ENCODE measurements around the gene KBTBD7. TPM values are rescaled to one million over a fixed set of nuclear protein-coding genes. Genes with fewer than 3 reads are reported as not detected.
"Not testable (repeated sequence)": the region's sequence is repeated elsewhere in the genome, so short reads cannot be mapped to it uniquely, and the experiment has no call there.

KBTBD7 gene
- total RNA-seq, 1 experiment from 2014 or later: 4.4 TPM

DNA sequence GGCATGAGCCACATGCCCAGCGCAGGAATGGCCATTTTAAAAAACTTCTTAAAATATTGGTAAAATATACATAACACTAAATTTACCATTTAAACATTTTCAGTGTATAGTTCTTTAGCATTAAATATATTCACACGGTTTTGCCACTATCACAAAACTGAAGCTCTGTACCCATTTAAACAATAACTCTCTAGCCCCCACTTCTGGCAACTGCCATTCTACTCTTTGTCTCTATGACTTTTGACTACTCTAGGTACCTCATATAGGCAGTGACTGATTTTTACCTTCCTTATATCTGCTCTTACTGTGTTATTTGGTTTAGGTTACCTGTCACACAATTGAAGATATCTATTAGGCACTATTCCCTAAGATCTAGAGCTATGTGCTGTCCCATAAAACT, 2.3 kb upstream of the KBTBD7 start:
- DNase-seq (ENCODE audit: low read depth): peak; percentile 20

DNA sequence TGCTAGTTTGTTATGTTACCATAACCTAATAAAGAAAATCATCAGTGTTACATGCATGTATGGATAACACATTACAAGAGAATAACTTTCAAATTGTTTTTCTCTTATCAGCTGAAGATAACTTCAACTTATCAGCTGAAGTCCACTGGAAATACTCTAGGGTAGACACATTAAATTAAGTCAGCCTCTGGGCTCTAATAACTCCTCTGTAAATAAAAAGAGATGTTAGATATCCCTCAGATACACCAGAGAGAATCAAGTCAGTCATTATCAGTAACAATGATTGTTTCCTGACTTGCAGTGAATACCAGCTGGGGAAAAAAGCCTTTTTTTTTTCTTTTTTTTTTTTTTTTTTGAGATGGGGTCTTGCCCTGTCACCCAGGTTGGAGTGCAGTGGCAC, 1.6 kb upstream of the KBTBD7 start:
- no peak for DNase-seq (ENCODE audit: low read depth)

DNA sequence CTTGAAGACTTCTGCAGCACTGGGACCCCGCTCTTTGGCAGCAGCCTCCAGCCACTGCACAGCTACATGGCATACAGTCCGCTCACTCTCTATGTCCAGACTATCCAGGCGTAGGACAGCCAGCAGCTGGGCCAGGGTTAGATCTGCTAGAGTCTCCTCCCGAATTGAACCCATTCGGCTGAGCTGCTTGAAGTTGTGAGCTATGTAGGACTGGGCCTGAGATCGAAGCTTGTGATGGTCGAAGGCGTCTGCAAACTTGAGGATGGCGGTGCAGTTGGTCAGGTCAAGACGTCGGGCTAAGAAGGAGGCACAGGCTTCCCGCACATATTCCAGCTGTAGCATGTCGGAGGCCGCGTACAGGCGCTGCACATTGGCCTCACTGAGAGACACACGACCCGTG, 900 bp downstream of the KBTBD7 start:
- no peak for DNase-seq (ENCODE audit: low read depth)

DNA sequence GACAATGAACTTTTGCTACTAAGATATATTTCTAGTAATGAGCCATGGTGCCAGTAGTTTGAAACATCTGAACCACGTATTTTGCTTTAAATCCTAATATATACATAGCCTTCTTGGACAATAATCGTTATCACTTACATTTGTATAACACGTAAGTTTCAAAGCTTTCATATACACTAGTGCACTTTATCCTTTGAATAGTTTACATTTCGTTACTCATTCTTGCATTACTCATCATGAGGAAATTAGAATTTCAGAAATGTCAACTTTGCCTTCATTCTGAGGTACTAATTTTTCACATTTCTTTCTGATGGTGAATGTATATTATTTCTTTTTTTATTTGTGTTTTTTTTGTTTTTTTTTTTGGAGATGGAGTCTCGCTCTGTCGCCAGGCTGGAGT, 5.8 kb downstream of the KBTBD7 start:
- no peak for DNase-seq (ENCODE audit: low read depth)

DNA sequence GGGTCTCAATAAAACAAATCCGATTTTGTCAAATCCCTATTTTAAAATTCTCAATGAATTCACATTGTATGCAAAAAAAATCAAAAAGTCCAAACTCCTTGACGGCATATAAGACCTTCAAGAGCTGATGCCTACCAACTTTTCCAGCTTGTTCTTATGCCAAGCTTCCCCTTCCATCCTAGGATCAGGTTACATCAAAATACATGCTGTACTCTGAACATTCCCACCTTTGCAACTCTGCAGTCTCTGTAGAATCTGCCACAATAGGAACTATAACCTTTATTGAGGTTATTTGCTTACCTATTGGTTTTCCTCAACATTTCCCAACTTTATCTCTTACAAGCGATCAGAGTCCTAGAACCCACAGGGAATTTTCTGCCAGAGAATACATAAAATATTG, 7.9 kb downstream of the KBTBD7 start:
- DNase-seq (ENCODE audit: low read depth): no peak

DNA sequence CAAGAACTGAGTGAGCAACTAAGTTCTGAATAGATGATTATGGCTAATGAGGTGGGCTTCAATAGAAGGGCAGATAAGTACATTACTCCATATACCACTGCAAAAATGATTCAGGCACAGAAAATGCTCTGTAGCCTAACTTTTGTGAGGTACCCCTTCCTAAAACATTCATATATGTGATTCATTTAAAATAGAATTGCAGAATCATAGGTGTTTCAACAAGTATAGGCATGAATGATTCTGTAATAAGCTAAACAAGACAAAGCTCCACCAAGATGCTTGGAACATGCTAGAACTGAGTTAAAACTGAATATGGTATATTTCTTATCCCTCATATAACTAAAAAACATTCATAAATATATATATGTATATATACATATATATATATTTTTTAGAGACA, 12.1 kb downstream of the KBTBD7 start:
- DNase-seq (ENCODE audit: low read depth): no peak

DNA sequence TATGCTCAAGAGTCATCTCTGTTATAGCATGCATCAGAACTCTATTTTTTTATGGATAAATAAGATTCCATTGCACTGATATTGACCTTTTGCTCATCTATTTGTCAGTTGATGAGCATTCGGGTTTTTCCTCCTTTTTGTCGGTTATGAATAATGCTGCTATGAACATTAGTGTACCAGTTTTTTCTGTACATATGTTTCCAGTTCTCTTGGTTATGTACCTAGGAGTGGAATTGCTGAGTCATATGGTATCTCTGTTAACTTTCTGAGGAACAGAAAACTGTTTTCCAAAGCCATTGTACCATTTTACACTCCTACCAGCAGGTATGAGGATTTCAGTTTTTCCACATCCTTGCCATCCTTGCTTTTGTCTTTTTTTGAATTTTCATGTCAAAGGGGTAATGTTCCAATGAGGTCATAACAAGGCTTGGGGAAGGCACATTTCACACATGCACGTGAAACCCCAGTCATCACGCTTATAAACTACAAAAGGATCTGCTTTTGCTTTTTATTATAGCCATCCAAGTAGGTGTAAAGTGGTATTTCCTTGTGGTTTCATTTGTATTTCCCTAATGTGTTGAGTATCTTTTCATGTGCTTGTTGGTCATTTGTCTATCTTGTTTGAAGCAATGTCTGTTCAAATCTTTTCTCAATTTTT, 14.6 kb downstream of the KBTBD7 start:
- DNase-seq (ENCODE audit: low read depth): peak; percentile 3

DNA sequence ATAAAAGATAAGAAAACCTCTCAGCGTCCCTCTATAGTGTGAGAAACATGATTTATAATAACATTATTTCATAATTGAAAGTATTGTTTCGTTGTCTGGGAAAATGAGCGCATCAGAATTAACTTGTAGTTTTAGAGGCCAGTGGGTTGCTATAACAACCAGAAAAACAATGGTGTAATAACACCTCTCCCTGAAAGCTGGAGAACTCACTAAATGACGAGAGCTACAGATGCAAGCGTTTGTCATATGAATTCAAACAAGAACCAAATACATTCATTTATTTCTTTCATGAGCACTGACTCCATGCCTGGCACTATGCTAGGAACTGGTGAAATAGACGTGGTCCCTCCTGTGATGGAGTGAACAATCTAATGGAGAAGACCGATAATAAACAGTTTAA, 16.3 kb downstream of the KBTBD7 start:
- no peak for DNase-seq (ENCODE audit: low read depth)

DNA sequence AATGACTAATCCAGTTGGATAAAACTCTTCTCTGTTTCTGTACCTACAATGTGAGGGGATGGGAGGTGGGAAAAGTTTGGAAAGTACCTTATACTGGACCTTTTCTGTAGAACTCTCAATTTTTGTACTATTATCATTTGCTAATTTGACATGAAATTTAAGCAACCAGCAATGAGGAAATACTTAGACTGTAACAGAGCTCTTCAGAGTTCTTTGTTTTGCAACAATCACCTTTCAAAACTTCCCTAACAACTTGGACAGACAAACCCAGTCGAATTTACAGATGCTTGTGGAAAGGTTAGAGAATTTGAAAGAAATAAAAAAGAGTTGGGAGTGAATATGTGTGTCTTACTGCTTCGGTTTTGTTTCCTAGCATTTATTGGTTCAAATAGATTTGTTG, 16.8 kb downstream of the KBTBD7 start:
- no peak for DNase-seq (ENCODE audit: low read depth)

DNA sequence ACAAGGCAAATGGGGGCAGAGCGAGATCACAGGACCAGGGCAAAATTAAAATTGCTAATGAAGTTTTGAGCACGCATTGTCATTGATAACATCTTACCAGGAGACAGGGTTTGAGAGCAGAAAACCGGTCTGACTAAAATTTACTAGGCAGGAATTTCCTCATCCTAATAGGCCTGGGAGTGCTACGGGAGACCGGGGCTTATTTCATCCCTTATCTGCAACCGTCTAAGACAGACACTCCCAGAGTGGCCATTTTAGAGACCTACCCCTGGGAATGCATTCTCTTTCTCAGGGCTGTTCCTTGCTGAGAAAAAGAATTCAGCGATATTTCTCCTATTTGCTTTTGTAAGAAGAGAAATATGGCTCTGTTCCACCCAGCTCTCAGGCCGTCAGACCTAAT, 18.8 kb downstream of the KBTBD7 start:
- DNase-seq (ENCODE audit: low read depth): not testable (repeated sequence)

DNA sequence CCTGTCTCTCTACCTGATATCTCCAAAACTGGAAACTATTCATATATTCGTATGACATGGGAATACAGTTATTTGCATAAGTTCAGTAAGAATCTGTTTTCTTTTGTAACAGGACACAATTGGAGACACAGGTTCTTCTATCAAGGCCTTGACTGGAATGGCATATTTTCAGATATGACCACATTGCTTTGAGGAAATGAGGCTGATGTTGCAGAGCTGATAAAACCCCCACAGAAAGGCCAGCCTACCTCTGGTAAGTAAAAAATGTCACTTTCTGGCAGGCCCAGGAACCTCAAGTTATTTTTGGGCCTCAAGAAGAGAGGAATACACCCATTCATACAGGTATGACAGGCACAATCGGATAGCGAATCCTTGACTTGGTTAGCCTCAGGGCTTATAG, 32.2 kb downstream of the KBTBD7 start:
- DNase-seq (ENCODE audit: low read depth): no peak

DNA sequence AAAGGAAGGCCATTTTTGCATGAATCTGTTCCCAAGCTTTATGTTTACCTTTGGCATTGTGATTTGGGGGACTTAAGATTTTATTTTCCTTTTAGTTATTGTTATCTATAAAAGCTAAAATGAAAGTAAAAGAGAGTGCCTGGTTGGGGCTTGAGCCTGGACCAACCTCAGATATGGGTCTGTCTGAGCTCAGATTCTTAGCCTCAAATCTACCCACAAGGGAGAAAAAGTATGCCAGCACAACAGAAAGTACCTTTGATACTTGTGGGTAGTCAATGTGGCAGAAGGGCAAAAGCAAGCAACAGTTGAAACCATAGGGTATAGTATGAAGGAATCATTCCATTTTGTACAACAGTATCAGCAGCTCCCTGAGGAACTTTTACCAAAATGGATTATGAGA, 35.2 kb downstream of the KBTBD7 start:
- no peak for DNase-seq (ENCODE audit: low read depth)

DNA sequence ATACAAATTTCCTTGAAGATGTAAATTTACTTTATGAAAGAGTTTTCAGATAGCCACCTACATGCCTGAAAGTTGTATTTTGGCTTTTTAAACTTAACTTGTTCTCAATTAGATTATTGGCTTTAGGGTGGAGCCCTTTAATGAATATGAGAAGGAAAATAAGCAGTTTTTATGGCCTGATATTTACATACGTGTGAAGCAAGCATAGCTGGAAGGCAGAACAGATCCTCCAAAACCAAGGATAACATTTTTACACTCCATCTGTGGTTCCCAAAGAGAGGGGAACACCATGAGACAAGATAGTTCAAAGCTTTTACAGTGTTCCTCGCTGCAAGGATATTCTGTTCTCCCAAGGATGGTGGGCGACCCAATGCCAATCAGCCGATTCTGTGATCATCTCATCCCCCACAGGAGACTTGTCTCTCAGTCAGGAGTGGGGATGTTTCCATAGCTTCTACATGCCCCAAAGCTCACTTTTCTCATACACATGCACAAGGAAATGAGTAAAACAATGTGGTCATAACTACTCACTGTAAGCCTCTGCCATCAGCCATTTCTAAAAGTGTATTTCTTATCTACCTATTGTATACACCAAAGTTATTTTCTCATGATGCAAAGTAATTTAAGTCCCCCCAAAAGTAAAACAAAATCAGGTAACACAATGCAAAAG, 37.2 kb downstream of the KBTBD7 start:
- DNase-seq (ENCODE audit: low read depth): no peak

DNA sequence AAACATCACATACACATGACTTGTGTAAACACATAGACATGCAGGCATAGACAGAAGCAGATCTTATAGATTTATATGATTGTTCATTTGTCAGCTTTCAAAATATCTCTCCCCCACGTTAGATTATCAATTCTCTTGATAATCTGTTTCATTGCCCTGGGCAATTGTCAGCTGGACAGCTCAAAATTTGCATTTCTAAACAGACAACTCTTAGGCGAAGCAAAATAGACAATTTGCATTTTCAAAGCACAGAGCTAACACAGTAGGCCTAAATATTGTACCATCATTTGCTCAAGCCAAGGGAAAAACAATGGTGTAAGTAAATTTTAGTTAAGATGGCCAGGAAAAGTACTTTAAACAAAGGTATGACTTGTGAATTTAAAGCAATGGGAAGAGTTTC, 37.7 kb downstream of the KBTBD7 start:
- no peak for DNase-seq (ENCODE audit: low read depth)

DNA sequence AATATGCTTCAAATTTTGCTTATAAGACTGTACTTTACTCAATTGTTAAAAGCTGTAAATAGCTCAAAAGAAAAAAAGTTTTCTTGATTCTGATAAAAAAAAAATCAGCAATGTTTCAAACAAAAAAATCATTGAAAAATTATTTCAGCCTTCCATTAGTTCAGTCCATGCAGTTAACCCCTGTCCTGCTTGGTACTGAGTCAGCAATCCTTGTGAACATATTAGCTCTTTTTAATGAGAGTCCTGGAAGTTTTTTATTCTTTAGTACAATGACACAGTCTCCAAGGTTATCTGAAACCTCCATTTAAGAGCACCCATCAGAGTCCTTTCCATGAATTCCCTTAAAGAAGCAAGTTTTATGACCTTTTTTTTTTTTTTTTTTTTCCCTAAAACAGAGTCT, 40.3 kb downstream of the KBTBD7 start:
- DNase-seq (ENCODE audit: low read depth): no peak

DNA sequence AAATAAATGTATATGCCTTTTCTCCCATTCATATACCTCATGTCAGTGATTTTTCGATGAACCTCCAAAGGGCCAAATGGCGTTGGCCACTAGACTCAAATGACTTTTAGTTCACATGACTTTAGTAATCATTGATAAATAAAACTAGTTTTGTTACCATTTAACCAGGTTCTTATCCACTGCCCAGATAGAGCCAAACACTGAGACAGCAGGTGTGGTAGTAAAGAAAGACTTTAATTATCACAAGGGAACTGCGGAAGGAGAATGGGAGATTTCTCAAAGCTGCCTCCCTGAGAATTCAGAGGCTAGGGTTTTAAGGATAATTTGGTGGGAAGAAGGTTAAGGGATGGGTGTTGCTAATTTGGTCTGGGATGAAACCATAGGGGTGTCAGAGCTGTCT, 42.4 kb downstream of the KBTBD7 start:
- DNase-seq (ENCODE audit: low read depth): no peak

DNA sequence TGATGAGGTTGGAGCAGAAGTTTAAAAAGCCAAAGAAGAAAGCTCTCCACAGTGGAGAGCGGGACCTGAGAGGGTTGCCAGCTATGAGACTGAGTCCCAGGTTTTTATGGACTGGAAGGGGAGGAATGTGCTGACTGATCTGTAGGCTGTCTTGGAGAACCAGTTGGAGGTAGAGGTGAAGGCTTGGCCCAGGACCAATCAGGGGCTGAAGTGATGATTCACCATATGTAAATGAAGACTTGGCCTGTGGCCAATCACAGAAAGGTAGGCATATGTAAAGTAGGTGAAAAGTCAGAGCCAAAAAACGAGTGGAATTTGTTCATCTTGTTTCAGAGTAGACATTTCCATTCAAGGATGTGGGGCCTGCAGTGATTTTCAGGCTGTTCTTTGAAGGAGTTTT, 44.3 kb downstream of the KBTBD7 start:
- DNase-seq (ENCODE audit: low read depth): no peak

DNA sequence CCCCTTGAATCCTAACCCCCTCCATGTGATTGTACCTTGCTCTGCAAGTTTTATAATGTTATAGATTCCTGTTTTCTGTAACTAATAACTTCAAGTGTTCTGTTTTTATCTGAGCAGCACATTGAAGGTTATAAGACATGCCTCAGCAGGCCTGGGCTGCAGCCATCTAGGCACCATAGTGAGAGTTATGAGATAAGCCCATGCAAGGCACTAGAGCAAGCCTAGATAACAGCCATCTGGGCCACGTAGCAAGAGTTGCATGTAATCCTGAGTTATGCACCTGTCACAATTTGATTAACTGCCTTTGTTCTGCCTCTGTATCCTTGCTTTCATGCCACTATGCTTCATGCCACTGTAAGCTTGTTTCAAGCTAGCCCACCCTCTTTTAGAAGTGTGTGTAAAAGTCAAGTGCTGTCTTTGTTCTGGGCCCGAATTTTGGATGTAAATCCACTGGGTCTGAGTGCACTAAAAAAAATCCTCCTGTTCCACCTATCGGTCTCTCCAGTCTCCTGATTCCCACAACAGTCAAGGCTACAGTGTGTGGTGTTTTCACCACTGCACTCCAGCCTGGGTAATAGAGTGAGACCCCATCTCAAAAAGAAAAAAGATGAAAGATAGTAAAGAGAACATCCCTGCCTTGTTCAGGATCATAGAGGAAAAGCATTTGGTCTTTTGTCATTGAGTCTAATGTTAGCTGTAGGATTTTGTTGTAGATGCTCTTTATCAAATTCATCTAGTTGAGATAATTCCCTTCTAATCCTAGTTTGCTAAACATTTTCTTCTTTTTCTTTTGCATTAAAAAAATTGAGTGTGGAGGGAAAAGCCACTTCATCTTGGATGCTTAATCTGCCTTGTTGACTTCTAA, 45.7 kb downstream of the KBTBD7 start:
- DNase-seq (ENCODE audit: low read depth): no peak

DNA sequence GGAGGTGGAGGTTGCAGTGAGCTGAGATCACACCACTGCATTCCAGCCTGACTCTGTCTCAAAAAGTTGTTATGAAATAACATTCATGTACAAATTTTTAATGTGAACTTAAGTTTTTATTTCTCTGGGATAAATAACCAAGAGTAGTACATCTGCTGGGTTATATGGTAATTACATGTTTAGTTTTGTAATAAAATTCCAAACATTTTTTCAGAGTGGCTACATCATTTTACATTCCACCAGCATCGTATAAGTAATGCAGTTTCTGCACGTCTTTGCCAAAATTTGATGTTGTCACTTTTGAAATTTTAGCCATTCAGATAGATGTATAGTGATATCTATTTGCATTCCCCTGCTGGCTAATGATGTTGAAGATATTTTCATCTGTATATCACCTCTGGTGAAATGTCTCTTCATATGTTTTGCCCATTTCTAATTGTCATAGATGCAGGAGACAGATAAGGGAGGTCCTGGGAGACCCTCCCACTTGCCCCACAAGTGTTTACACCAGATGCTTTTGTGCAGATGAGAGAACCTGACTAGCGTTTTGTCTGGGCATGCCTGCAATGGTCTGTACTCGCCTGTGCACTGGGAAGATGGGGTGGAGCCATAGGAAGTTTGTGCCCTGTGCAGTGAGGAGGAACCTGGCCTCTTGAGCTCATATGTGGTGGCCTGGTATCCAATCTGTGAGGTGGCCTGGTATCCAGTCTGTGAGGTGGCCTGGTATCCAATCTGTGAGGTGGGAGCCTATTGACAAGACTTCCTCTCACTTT, 49.0 kb downstream of the KBTBD7 start:
- no peak for DNase-seq (ENCODE audit: low read depth)

DNA sequence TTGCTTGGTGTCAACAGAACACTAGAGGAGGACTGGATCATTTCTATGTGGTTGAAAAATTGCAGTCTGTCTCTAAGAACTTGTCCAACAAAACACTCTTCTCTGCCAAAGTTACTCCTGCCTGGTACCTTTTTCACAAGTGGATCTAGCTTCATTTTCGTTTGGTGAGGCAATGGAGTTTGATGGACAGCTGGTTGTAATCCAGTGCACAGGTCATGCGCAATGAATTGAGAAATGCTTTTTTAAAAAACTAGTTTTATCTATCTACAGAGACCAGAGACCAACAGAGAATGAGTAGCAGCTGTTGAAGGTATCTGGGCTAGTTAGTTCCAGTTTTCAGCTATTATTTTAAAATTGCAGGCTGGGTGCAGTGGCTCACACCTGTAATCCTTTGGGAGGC, 49.8 kb downstream of the KBTBD7 start:
- no peak for DNase-seq (ENCODE audit: low read depth)

All from RPMI7951 (cell line).